ENCODE data around the gene SLFN11.
"Not testable (repeated sequence)": the region's sequence is repeated elsewhere in the genome, so short reads cannot be mapped to it uniquely, and the experiment has no call there.

The SLFN11 gene

GRCh38 chr17:35373534-35373983, at the start of gene SLFN11:
Gene SLFN11, minus strand, starts transcription at chr17:35373621. Its CDS starts 9,814 bp downstream, at chr17:35363807.
- DNase-seq (ENCODE audit: low read depth in 3 of 3), result peak; percentile 66 to 87 (median 84)

DNA sequence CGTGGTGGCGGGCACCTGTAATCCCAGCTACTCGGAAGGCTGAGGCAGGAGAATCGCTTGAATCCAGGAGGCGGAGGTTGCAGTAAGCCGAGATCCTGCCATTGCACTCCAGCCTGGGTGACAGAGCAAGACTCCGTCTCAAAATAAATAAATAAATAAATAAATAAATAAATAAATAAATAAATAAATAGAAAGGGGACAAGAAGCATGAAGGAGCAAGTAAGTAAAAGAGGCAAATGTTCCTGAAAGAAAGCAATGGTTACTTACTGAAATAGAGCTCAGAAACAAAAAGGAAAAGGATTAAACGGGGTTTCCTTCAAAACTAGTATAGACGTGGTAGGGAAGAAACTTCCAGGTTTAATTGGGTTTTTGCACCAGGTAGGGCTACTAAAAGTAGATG, 47.6 kb upstream of the SLFN11 start:
- DNase-seq (ENCODE audit: low read depth in 3 of 3), result not testable (repeated sequence)

DNA sequence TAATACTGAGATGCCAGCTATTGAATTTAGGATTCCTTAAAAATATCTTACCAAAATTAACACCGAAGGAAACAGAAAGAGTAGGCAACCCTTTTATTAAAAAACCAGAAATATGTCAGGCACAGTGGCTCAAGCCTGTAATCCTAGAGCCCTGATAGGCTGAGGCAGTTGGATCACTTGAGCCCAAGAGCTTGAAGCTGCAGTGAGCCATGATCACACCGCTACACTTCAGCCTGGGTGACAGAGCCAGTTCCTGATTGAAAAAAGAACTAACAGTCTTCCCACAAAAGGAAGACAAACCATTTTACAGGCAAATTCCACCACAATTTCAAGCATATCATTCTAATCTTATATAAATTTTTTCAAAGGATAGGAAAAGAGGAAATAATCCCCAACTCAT, 43.2 kb upstream of the SLFN11 start:
- no peak for DNase-seq (ENCODE audit: low read depth in 3 of 3)

GRCh38 chr17:35414707-35415106, 41.3 kb upstream of the SLFN11 start:
- DNase-seq (ENCODE audit: low read depth in 3 of 3), result not testable (repeated sequence)

DNA sequence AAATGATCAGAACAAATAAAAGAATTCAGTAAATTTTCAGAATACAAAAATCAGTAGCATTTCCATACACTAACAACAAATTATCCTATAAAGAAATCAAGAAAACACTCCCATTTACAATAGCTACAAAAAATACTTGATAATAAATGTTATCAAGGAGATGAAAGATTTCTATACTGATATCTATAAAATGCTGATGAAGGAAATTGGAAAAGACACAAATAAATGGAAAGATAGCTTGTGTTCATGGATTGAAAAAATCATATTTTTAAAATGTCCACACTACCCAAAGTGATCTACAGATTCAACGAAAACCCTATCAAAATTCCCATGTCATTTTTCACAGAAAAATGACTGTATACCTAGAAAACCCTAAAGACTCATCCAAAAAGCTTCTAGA, 40.8 kb upstream of the SLFN11 start:
- DNase-seq (ENCODE audit: low read depth in 3 of 3), result no peak

- DNase-seq (ENCODE audit: low read depth in 3 of 3), result no peak
These were observed 34.1 kb upstream of the SLFN11 start for GRCh38 chr17:35407531-35407930.

- DNase-seq (ENCODE audit: low read depth in 3 of 3), result no peak
These were observed 33.1 kb upstream of the SLFN11 start for GRCh38 chr17:35406568-35406967.

DNA sequence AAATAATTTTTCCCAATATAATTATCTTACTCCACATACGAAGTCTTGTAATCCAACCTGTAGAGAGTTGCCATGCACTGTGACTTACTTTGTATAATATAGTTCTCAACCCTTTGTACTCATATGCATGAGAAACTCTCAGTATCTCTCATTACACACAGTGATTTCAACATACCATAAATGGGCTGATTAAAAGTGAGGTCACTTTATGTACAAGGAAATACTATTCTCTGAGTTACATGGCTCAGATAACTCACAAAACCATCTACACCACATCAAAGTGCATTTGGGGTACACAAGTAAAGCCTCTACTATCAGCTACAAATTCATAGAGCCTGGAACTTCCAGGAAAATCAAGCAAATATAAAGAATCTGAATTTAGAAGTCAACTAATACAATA, 30.9 kb upstream of the SLFN11 start:
- DNase-seq (ENCODE audit: low read depth in 3 of 3), result no peak

DNA sequence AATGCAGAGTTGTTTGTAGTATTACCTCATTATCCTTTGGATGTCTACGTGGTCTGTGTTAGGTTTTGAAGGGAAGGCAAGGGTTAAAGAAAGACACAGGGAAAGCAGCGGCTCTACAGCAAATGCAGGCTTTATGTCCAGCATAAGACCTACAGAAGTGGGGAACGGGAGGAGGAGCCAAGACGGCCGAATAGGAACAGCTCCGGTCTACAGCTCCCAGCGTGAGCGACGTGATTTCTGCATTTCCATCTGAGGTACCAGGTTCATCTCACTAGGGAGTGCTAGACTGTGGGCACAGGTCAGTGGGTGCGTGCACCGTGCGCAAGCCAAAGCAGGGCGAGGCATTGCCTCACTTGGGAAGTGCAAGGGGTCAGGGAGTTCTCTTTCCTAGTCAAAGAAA, 20.4 kb upstream of the SLFN11 start:
- not testable (repeated sequence) for DNase-seq (ENCODE audit: low read depth in 3 of 3)

DNA sequence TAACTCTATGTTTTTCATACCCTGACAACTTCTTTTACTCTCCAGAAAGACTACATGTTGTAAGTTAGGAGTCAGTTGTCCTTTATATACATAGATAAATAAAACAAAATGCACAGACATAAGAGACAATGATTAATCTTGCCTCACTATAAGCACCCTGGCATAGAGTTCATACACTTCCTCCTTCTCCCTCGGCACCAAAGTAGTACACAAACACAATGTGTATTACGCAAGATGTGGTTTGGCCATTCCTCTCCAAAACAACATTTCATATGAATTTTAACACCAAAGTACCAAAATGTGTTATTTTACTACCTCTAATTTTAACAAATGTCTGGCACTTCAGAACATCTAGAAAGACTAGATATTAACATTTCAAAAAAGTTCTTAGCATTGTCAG, 17.2 kb upstream of the SLFN11 start:
- DNase-seq (ENCODE audit: low read depth in 3 of 3), result no peak

GRCh38 chr17:35390156-35390555, 16.7 kb upstream of the SLFN11 start:
- no peak for DNase-seq (ENCODE audit: low read depth in 3 of 3)

DNA sequence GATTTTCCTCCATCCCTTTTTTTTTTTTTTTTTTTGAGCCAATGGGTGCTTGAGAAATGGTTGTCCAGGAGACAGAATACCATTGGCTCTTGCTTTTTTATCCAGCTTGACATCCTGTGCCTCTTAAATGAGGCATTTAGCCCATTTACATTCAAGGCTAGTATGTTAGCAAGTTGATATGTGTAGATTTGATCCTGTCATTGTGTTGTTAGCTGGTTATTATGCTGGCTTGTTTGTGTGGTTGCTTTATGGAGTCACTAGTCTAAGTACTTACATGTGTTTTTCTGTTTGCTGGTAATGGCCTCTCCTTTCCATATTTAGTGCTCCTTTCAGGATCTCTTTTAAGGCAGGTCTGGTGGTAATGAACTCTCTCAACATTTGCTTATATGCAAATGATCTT, 14.1 kb upstream of the SLFN11 start:
- no peak for DNase-seq (ENCODE audit: low read depth in 3 of 3)

GRCh38 chr17:35377706-35378105, 4.3 kb upstream of the SLFN11 start:
- DNase-seq (ENCODE audit: low read depth in 3 of 3), result no peak

DNA sequence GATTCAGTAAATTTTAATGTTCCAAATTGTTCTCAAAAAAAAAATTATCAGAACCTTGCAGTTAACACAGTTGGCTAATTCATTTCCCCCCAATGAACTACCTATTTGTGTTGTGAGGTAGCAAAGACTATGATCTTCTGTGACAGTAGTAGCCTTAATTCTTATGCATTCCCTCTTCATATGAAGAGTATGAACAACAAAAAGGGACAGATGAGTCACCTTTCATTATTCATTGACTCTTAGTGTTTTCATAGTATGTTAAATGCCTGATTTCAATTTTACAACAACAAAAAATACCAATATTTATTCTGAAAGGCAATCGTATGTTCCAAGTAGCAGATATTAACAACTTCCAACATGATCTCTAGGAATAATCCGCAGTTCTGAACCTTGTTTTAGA, 3.6 kb upstream of the SLFN11 start:
- DNase-seq (ENCODE audit: low read depth in 3 of 3), result no peak

DNA sequence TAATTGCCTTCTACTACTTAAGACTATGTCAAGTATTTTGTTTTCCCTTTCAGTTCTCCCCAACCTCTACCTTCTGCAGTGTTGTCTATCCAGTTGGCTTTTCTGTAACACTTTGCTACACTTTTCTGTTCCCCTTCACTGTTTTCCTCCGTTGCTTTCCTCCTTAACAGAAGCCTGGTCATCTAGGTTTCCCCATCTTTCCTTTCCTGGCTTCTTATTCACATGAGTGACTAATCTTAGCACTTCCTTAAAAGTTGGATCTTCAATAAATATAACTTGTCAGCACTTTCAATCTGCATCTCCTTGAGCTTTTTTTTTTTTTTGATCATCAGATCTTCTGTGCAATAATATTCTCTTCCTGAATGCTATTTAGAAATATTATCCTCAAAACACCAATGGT, 2.8 kb upstream of the SLFN11 start:
- no peak for DNase-seq (ENCODE audit: low read depth in 3 of 3)

DNA sequence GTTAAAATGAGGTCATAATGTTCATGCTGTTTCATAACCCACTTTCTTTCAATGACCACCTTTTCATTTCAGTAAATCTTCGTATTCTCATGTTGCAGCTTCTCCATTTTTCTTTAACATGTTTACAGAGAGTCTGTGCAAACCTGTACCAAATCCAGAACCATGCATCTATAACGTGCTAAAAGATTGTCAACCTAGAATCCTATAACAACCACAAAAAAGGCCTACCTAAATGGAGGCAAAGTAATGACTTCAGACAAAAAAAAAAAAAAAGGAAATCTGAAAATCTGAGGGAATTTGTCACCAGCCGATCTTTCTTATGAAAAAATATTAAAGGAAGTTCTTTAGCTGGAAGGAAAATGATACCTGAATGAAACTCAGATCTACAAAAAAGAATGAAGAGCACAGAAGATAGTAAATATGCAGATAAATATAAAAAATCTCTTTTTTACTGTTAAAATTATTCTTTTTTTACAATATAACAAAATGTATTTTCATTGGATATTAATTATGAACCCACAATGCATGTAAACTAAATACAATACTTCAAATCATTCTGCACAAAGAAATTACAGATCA, 1.4 kb upstream of the SLFN11 start:
- DNase-seq (ENCODE audit: low read depth in 3 of 3), result no peak

- peak; percentile 11 to 52 (median 20) for DNase-seq (ENCODE audit: low read depth in 3 of 3)
These were observed 754 bp upstream of the SLFN11 start for GRCh38 chr17:35373984-35374765.

DNA sequence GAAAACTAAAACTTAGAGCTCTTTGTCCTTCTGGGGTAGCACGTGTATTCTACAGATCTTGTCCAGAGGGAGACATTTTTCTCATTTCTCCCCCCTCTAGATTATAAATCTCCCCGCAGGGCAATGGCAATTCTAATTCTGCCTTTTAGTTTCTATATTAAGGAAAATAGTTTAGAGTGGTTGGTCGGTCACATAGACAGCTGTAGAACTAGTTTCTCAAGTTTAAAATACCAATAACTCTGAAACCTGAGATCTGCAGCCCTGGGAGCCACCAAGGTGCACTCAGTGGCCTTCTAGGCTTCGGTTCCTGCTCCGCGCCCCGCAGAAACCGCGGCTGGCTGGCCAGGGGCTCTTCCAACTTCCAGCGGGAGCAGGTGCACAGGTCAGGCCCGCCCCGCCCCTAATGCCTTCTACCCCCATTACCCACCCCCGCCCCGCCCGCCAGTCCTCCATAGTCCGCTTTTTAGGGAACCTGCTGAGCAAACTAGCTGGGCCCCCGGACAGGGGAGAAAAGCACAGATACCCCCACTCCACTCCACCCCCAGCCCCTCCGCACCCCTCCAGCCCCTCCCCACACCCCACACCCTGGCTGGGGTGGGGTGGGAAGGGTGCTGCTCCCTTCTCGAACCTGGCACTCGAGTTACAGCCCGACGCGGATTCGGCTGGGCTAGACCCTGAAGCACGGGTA, 431 bp downstream of the SLFN11 start:
- DNase-seq (ENCODE audit: low read depth in 3 of 3), result peak in 1 of 3 experiments; percentile 18

DNA sequence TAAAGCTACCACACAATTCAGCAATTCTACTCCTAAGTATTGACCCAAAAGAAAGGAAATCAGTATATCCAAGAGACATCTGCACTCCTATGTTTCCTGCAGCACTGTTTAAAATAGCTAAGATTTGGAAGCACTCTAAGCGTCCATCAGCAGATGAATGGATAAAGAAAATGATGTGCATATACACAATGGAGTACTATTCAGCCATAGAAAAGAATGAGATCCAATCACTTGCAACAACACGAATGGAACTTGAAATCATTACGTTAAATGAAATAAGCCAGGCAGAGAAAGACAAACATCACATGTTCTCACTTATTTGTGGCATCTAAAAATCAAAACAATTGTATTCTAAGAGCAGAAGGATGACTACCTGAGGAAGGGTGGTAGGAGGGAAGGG, 1.5 kb downstream of the SLFN11 start:
- DNase-seq (ENCODE audit: low read depth in 3 of 3), result no peak

- no peak for DNase-seq (ENCODE audit: low read depth in 3 of 3)
These were observed 5.2 kb downstream of the SLFN11 start for GRCh38 chr17:35368081-35368830.

- DNase-seq (ENCODE audit: low read depth in 3 of 3), result no peak
These were observed 12.4 kb downstream of the SLFN11 start for GRCh38 chr17:35361027-35361426.

- no peak for DNase-seq (ENCODE audit: low read depth in 3 of 3)
These were observed 14.0 kb downstream of the SLFN11 start for GRCh38 chr17:35359398-35359797.

All from stimulated activated CD4-positive, alpha-beta T cell treated with anti-CD3 and anti-CD28 coated beads, TNF-alpha, amount 100 ng/mL, for 24 hours (primary cell).